HCT116 (cell line): Measurements from ENCODE around the gene IFITM10. TPM values are rescaled to one million over a fixed set of nuclear protein-coding genes. Genes with fewer than 3 reads are reported as not detected.
"Not testable (repeated sequence)": the region's sequence is repeated elsewhere in the genome, so short reads cannot be mapped to it uniquely, and the experiment has no call there.

Experiments
- ATAC-seq: fragments of 200-7000 bp; cut with Tn5 transposase; 2 replicates; pipeline ENCODE4 v1.9.1; 2020; ENCODE audit warnings: mild to moderate bottlenecking, moderate library complexity
- BruUV-seq: library from RNA; stranded (reverse); fragments of 400-500 nt; replicated peaks from 2 replicates; lab custom pipeline; 2021; lab: Mats Ljungman, UMichigan
- CTCF ChIA-PET: fragments of 300-600 bp; sonication (Branson Sonifier 250); formaldehyde crosslinking; loops from one replicate; lab custom pipeline; 2021; ENCODE audit warnings: antibody characterized with exemption; lab: Charles Lee
- POLR2A ChIA-PET: fragments of 300-600, 350-600 bp; sonication (Branson Sonifier 250); formaldehyde crosslinking; loops from one replicate; lab custom pipeline; 2021; ENCODE audit warnings: antibody characterized with exemption; lab: Charles Lee
- RAD21 ChIA-PET, 2 experiments: fragments of 300-600 bp; sonication (Branson Sonifier 250); formaldehyde crosslinking; loops; one replicate each; lab custom pipeline; 2023; ENCODE audit warnings: low total read pairs in 2 of 2; ENCODE audit not compliant: uncharacterized antibody in 2 of 2, unreplicated experiment in 2 of 2, low non-redundant PET in 1 of 2; lab: Charles Lee
- DNase-seq: peaks from one replicate; pipeline ENCODE4 v3.0.0-alpha.2; 2010; ENCODE audit warnings: low read depth, low spot score
- H2AFZ ChIP-seq: fragments of 200-600 bp; shearing (Covaris generic), sonication (generic); 2 replicates; pipeline ENCODE4 v1.6.1; 2017; ENCODE audit warnings: low read depth, mixed run types, mixed read lengths, antibody characterized with exemption, low read length; ENCODE audit not compliant: poor library complexity, severe bottlenecking
- H3K27ac ChIP-seq: 2 replicates; pipeline ENCODE4 v1.5.1; 2012; ENCODE audit warnings: low read depth, low read length
- H3K27me3 ChIP-seq: fragments of 200-600 bp; sonication (generic); 2 replicates; pipeline ENCODE4 v1.6.1; 2016; ENCODE audit warnings: mixed run types, low read length, mixed read lengths; ENCODE audit not compliant: insufficient read depth
- H3K36me3 ChIP-seq, 2 experiments: fragments of 200-500 bp in 1 of 2; fragments of 200-600 bp in 1 of 2; sonication (Bioruptor generic) in 1 of 2; sonication (generic) in 1 of 2; 2 replicates each; pipeline versions ENCODE4 v1.5.1 to v1.6.1; 2014 to 2016; ENCODE audit warnings: low read length in 2 of 2, inconsistent platforms in 1 of 2, mixed read lengths in 1 of 2, mixed run types in 1 of 2; ENCODE audit not compliant: insufficient read depth in 2 of 2, control insufficient read depth in 1 of 2
- H3K4me1 ChIP-seq, 2 experiments: fragments of 200-600 bp in 1 of 2; sonication (generic) in 1 of 2; 2 replicates each; pipeline versions ENCODE4 v1.5.1 to v1.6.1; 2012 to 2017; ENCODE audit warnings: low read length in 2 of 2, inconsistent platforms in 1 of 2, mild to moderate bottlenecking in 1 of 2, mixed read lengths in 1 of 2, mixed run types in 1 of 2, moderate library complexity in 1 of 2; ENCODE audit not compliant: insufficient read depth in 2 of 2, control insufficient read depth in 1 of 2
- H3K4me2 ChIP-seq: fragments of 200-600 bp; sonication (generic); 2 replicates; pipeline ENCODE4 v1.6.1; 2017; ENCODE audit warnings: mixed run types, low read length, mixed read lengths
- H3K4me3 ChIP-seq, 2 experiments: fragments of 200-600 bp in 1 of 2; sonication (generic) in 1 of 2; replicated peaks in 1 of 2; 2 replicates each; pipeline ENCODE4 v1.5.1; 2011 to 2016; ENCODE audit warnings: low read length in 2 of 2, control low read depth in 1 of 2, low read depth in 1 of 2, mild to moderate bottlenecking in 1 of 2, mixed read lengths in 1 of 2, mixed run types in 1 of 2
- H3K79me2 ChIP-seq: fragments of 200-600 bp; sonication (generic); 2 replicates; pipeline ENCODE4 v1.6.1; 2017; ENCODE audit warnings: mild to moderate bottlenecking, mixed run types, low read length, moderate library complexity, mixed read lengths; ENCODE audit not compliant: insufficient read depth
- H3K9ac ChIP-seq: fragments of 200-600 bp; sonication (generic); 2 replicates; pipeline ENCODE4 v1.6.1; 2016; ENCODE audit warnings: low read length, mixed read lengths
- H3K9me2 ChIP-seq: fragments of 200-600 bp; sonication (generic), shearing (Covaris generic); 2 replicates; pipeline ENCODE4 v1.6.1; 2017; ENCODE audit warnings: mixed run types, mild to moderate bottlenecking, moderate library complexity; ENCODE audit not compliant: insufficient read depth
- H3K9me3 ChIP-seq, 2 experiments: fragments of 200-500 bp in 1 of 2; fragments of 200-600 bp in 1 of 2; sonication (Bioruptor generic) in 1 of 2; sonication (generic) in 1 of 2; 2 replicates each; pipeline ENCODE4 v1.6.1; 2014 to 2017; ENCODE audit warnings: low read length in 2 of 2, mixed read lengths in 2 of 2, inconsistent platforms in 1 of 2, low read depth in 1 of 2, mild to moderate bottlenecking in 1 of 2, mixed run types in 1 of 2, moderate library complexity in 1 of 2; ENCODE audit not compliant: control insufficient read depth in 1 of 2, insufficient read depth in 1 of 2
- H4K20me1 ChIP-seq: fragments of 200-600 bp; sonication (generic), shearing (Covaris generic); 2 replicates; pipeline ENCODE4 v1.6.1; 2017; ENCODE audit warnings: mixed run types, mild to moderate bottlenecking, moderate library complexity; ENCODE audit not compliant: insufficient read depth
- intact Hi-C: fragments of 100-400 bp; cut with micrococcal nuclease; formaldehyde crosslinking; loops from 2 replicates; pipeline ENCODE4 v1.10.0; 2022
- total RNA-seq: library from RNA; stranded (reverse); gene quantifications from one replicate; pipeline ENCODE4 v1.2.1, GENCODE V29; 2021; ENCODE audit not compliant: unreplicated experiment

IFITM10 gene
- total RNA-seq, 1 experiment from 2014 or later = 1.9 TPM

- BruUV-seq, CTCF ChIA-PET, H3K36me3 ChIP-seq, H3K4me1 ChIP-seq, H3K4me3 ChIP-seq, ATAC-seq, intact Hi-C loops, H3K9me2 ChIP-seq, RAD21 ChIA-PET, H3K9me3 ChIP-seq, H2AFZ ChIP-seq, POLR2A ChIA-PET, H3K27ac ChIP-seq, H3K27me3 ChIP-seq, H3K79me2 ChIP-seq, DNase-seq, H3K9ac ChIP-seq, H4K20me1 ChIP-seq, H3K4me2 ChIP-seq: not testable (repeated sequence)
Measured at GRCh38 chr11:1684886-1685874, 65.2 kb downstream of the IFITM10 start.

- H3K27me3 ChIP-seq, H3K9ac ChIP-seq, H3K9me2 ChIP-seq, intact Hi-C loops, H3K9me3 ChIP-seq, H4K20me1 ChIP-seq, H3K4me1 ChIP-seq, H2AFZ ChIP-seq, H3K4me2 ChIP-seq, ATAC-seq, H3K79me2 ChIP-seq, H3K36me3 ChIP-seq, RAD21 ChIA-PET, DNase-seq, CTCF ChIA-PET, H3K27ac ChIP-seq, POLR2A ChIA-PET, H3K4me3 ChIP-seq, BruUV-seq: not testable (repeated sequence)
Measured at GRCh38 chr11:1683904-1684572, 66.4 kb downstream of the IFITM10 start.

GRCh38 chr11:1683216-1683615 lies 67.2 kb downstream of the IFITM10 start:
- H2AFZ ChIP-seq, H3K9me2 ChIP-seq, H3K79me2 ChIP-seq, H3K36me3 ChIP-seq, H3K27ac ChIP-seq, H3K27me3 ChIP-seq, H4K20me1 ChIP-seq, DNase-seq, ATAC-seq, BruUV-seq, H3K4me1 ChIP-seq, H3K4me2 ChIP-seq, H3K9ac ChIP-seq, RAD21 ChIA-PET, intact Hi-C loops, POLR2A ChIA-PET, H3K9me3 ChIP-seq, H3K4me3 ChIP-seq: not testable (repeated sequence)
- CTCF ChIA-PET = interaction anchor here (0.9 to 1.9 kb wide), 2 partner anchors 11 to 30 kb away, joined by 3 to 10 read pairs; no protein-coding TSS in a partner anchor
